Neural cell (in vitro differentiated cells): Measurements from ENCODE around the gene DLG2.

Experiments used
- CTCF ChIP-seq: fragments of 450-650 bp; IDR thresholded peaks from 2 replicates; pipeline ENCODE4 v1.5.1; 2014; ENCODE audit warnings: antibody characterized with exemption, mild to moderate bottlenecking, moderate library complexity; ENCODE audit not compliant: poor library complexity, severe bottlenecking
- EP300 ChIP-seq: fragments of 450-650 bp; conservative IDR thresholded peaks from 2 replicates; pipeline ENCODE4 v1.6.1; 2014; ENCODE audit warnings: antibody characterized with exemption, mild to moderate bottlenecking, moderate library complexity; ENCODE audit not compliant: poor library complexity, severe bottlenecking
- RAD21 ChIP-seq: fragments of 450-650 bp; conservative IDR thresholded peaks from 2 replicates; pipeline ENCODE4 v1.6.1; 2014; ENCODE audit warnings: antibody characterized with exemption, mild to moderate bottlenecking, moderate library complexity
- TAF1 ChIP-seq: IDR thresholded peaks from 2 replicates; pipeline ENCODE4 v1.6.1; 2012; ENCODE audit warnings: low read depth

- no peak for TF ChIP-seq TAF1
- TF ChIP-seq RAD21, result no peak
- no peak for TF ChIP-seq CTCF
- TF ChIP-seq EP300, result no peak
These were observed 1207.5 kb downstream of the DLG2 start for GRCh38 chr11:84419616-84420015.
